OCI-LY1 (cell line): ENCODE data around the gene SLAMF7.

ENCODE experiments used
- H2AFZ ChIP-seq: fragments of 200-600 bp; sonication (generic), shearing (Covaris generic); 2 replicates; pipeline ENCODE4 v1.6.0; 2014; ENCODE audit warnings: antibody characterized with exemption, mild to moderate bottlenecking, low read length
- H3F3A ChIP-seq: fragments of 200-600 bp; sonication (generic), shearing (Covaris generic); 2 replicates; pipeline ENCODE4 v1.6.0; 2014; ENCODE audit warnings: mild to moderate bottlenecking, antibody characterized with exemption, low read length, moderate library complexity; ENCODE audit not compliant: insufficient read depth
- H3K27ac ChIP-seq: fragments of 200-600 bp; sonication (generic); 2 replicates; pipeline ENCODE4 v1.5.1; 2014; ENCODE audit warnings: low read length, mixed run types, mild to moderate bottlenecking, low read depth; ENCODE audit not compliant: poor library complexity, severe bottlenecking
- H3K27me3 ChIP-seq: fragments of 200-600 bp; sonication (generic); 2 replicates; pipeline ENCODE4 v1.6.0; 2014; ENCODE audit warnings: antibody characterized with exemption, mild to moderate bottlenecking, low read length, moderate library complexity; ENCODE audit not compliant: insufficient read depth
- H3K36me3 ChIP-seq: fragments of 200-600 bp; sonication (generic); 2 replicates; pipeline ENCODE4 v1.6.1; 2014; ENCODE audit warnings: mild to moderate bottlenecking, antibody characterized with exemption, low read length, moderate library complexity, mixed read lengths; ENCODE audit not compliant: insufficient read depth
- H3K4me1 ChIP-seq: fragments of 200-600 bp; sonication (generic); 2 replicates; pipeline ENCODE4 v1.5.1; 2014; ENCODE audit warnings: mild to moderate bottlenecking, low read length, moderate library complexity; ENCODE audit not compliant: insufficient read depth, severe bottlenecking
- H3K4me2 ChIP-seq: fragments of 200-600 bp; sonication (generic), shearing (Covaris generic); 2 replicates; pipeline ENCODE4 v1.6.1; 2014; ENCODE audit warnings: low read length
- H3K4me3 ChIP-seq: fragments of 200-600 bp; sonication (generic); 2 replicates; pipeline ENCODE4 v1.5.1; 2014; ENCODE audit warnings: low read length, low read depth, mild to moderate bottlenecking, mixed read lengths; ENCODE audit not compliant: poor library complexity, severe bottlenecking
- H3K79me2 ChIP-seq: fragments of 200-600 bp; shearing (Covaris generic); 2 replicates; pipeline ENCODE4 v1.6.1; 2016; ENCODE audit warnings: mixed run types, low read length, mixed read lengths; ENCODE audit not compliant: insufficient read depth
- H3K9ac ChIP-seq: fragments of 200-600 bp; sonication (generic), shearing (Covaris generic); 2 replicates; pipeline ENCODE4 v1.6.1; 2014; ENCODE audit warnings: mild to moderate bottlenecking, low read length, mixed read lengths
- H3K9me2 ChIP-seq: fragments of 200-600 bp; sonication (generic), shearing (Covaris generic); 2 replicates; pipeline ENCODE4 v1.6.1; 2014; ENCODE audit warnings: low read depth, mild to moderate bottlenecking, low read length, mixed read lengths
- H3K9me3 ChIP-seq: fragments of 200-600 bp; shearing (Covaris generic); 2 replicates; pipeline ENCODE4 v1.6.1; 2014; ENCODE audit warnings: low read length, mixed read lengths
- H4K20me1 ChIP-seq: fragments of 200-600 bp; sonication (generic), shearing (Covaris generic); 2 replicates; pipeline ENCODE4 v1.6.0; 2016; ENCODE audit warnings: mild to moderate bottlenecking, low read length; ENCODE audit not compliant: insufficient read depth
- CTCF ChIP-seq: fragments of 200-600 bp; sonication (generic), shearing (Covaris generic); IDR thresholded peaks from 2 replicates; pipeline ENCODE4 v1.5.1; 2017; ENCODE audit warnings: mild to moderate bottlenecking, antibody characterized with exemption, low read length, moderate library complexity, mixed read lengths
- EZH2 ChIP-seq: fragments of 200-600 bp; sonication (generic), shearing (Covaris generic); IDR thresholded peaks from 2 replicates; pipeline ENCODE4 v1.8.0; 2017; ENCODE audit warnings: borderline replicate concordance, mixed run types, mild to moderate bottlenecking, antibody characterized with exemption, low read length, moderate library complexity, mixed read lengths

SLAMF7 gene

GRCh38 chr1:160709715-160710114 lies 29.3 kb upstream of the SLAMF7 start:
- no peaks in the 10 kb centered on the region for H3K27me3 ChIP-seq
- H3K4me2 ChIP-seq = peak overlapping the region; percentile 90
- peak overlapping the region; percentile 95 for H3K9ac ChIP-seq
- H3F3A ChIP-seq = no peaks in the 10 kb centered on the region
- no peaks in the 10 kb centered on the region for H3K9me3 ChIP-seq
- peak overlapping the region; percentile 93 for H3K27ac ChIP-seq
- H4K20me1 ChIP-seq = no peaks in the 10 kb centered on the region
- no peaks in the 10 kb centered on the region for H3K9me2 ChIP-seq
- TF ChIP-seq CTCF = no peak
- no peak for TF ChIP-seq EZH2
- H3K79me2 ChIP-seq = peaks cover 59% of the 10 kb centered on the region
- H3K4me3 ChIP-seq = peak overlapping the region; percentile 80
- peaks cover 7% of the 10 kb centered on the region; the same call in 1 of the 2 replicates for H3K36me3 ChIP-seq
- no peak overlapping the region for H2AFZ ChIP-seq
- H3K4me1 ChIP-seq = peaks cover 87% of the 10 kb centered on the region

- Histone ChIP-seq H3K9me2 (no peaks in the 10 kb centered on the region), H4K20me1 (no peaks in the 10 kb centered on the region), H3K4me1 (peaks cover 77% of the 10 kb centered on the region), H3K27ac (peak overlapping the region; percentile 93), H3K9me3 (no peaks in the 10 kb centered on the region), H3K9ac (peak overlapping the region; percentile 95), H2AFZ (no peak overlapping the region), H3F3A (no peaks in the 10 kb centered on the region), H3K79me2 (peaks cover 51% of the 10 kb centered on the region), H3K27me3 (no peaks in the 10 kb centered on the region), H3K4me3 (peak overlapping the region; percentile 80), H3K36me3 (peaks cover 4% of the 10 kb centered on the region; the same call in 1 of the 2 replicates), H3K4me2 (peak overlapping the region; percentile 90)
- TF ChIP-seq CTCF (no peak), EZH2 (no peak)
Measured at GRCh38 chr1:160710517-160711252, 28.4 kb upstream of the SLAMF7 start.

GRCh38 chr1:160711276-160711601 lies 27.8 kb upstream of the SLAMF7 start:
- TF ChIP-seq CTCF (no peak), EZH2 (no peak)
- Histone ChIP-seq H3K4me1 (peaks cover 71% of the 10 kb centered on the region), H3F3A (no peaks in the 10 kb centered on the region), H3K9me2 (no peaks in the 10 kb centered on the region), H3K36me3 (peaks cover 3% of the 10 kb centered on the region; the same call in 1 of the 2 replicates), H3K27ac (peak overlapping the region; percentile 93), H3K27me3 (no peaks in the 10 kb centered on the region), H3K9me3 (no peaks in the 10 kb centered on the region), H2AFZ (no peak overlapping the region), H3K4me3 (peak overlapping the region; percentile 80), H3K9ac (peak overlapping the region; percentile 95), H3K4me2 (peak overlapping the region; percentile 90), H4K20me1 (no peaks in the 10 kb centered on the region), H3K79me2 (peaks cover 50% of the 10 kb centered on the region)
